Adrenal gland (tissue), 19 donors: ENCODE data around the gene STIM1. TPM values are rescaled to one million over a fixed set of nuclear protein-coding genes. Genes with fewer than 3 reads are reported as not detected.

Source experiments
- DNase-seq, 7 donors: peaks; one replicate each; pipeline ENCODE4 v3.0.0-alpha.2; 2019 to 2020
- H3K27ac ChIP-seq, 5 donors: fragments of 200-600 bp; sonication (generic) in 4 of 5; 1 replicate in 3 of 5; 2 replicates in 2 of 5; pipeline versions ENCODE4 v1.5.1 to v1.8.0; 2016 to 2020; ENCODE audit warnings: mild to moderate bottlenecking in 1 of 5
- H3K27me3 ChIP-seq: fragments of 200-600 bp; 2 replicates; pipeline ENCODE4 v1.8.0; 2021
- H3K36me3 ChIP-seq, 2 donors: fragments of 200-600 bp; replicated peaks in 1 of 2; 1 replicate in 1 of 2; 2 replicates in 1 of 2; pipeline versions ENCODE4 v1.5.1 to v1.8.0; 2018 to 2022
- H3K4me1 ChIP-seq, 2 donors: fragments of 200-600 bp; replicated peaks in 1 of 2; 1 replicate in 1 of 2; 2 replicates in 1 of 2; pipeline versions ENCODE4 v1.5.1 to v1.8.0; 2018 to 2021
- H3K4me3 ChIP-seq, 4 donors: fragments of 200-600 bp; sonication (generic) in 3 of 4; one replicate each; pipeline ENCODE4 v1.5.1; 2016 to 2018
- H3K9me3 ChIP-seq, 3 donors: fragments of 200-600 bp; sonication (generic) in 1 of 3; replicated peaks in 1 of 3; 1 replicate in 2 of 3; 2 replicates in 1 of 3; pipeline versions ENCODE4 v1.5.1 to v1.8.0; 2016 to 2021
- POLR2A ChIP-seq, 2 donors: fragments of 450-650 bp; IDR thresholded peaks; one replicate each; pipeline ENCODE4 v1.6.1; 2017; ENCODE audit warnings: antibody characterized with exemption in 2 of 2, mild to moderate bottlenecking in 2 of 2, moderate library complexity in 1 of 2
- WGBS, 4 donors: extraction: QIAGEN DNeasy Blood & Tissue Kit in 2 of 4; methylation state at CpG; one replicate each; pipeline versions ENCODE4 v1.1.5 to v1.1.7; 2013 to 2017; 5-methylcytosine and 5-hydroxymethylcytosine counted together
- intact Hi-C, 2 donors: fragments of 100-400 bp; cut with DNase I; formaldehyde crosslinking; loops; one replicate each; pipeline versions ENCODE4 v1.14.1 to v1.15.0; 2022 to 2023
- long read RNA-seq, 10 donors: library from polyadenylated mRNA in 3 of 10; unstranded in 2 of 10; stranded (forward) in 1 of 10; transcript quantifications; one replicate each; pipeline ENCODE4 v2.0.0 and lab custom pipeline, GENCODE V29; 2021 to 2026
- polyA plus RNA-seq, 3 donors: library from polyadenylated mRNA; stranded (reverse); fragments of 200-250 nt in 2 of 3; fragments of 350-450 nt in 1 of 3; fragmentation: Illumina TruSeq in 1 of 3; extraction: RNeasy Lipid Tissue Mini Kit (QIAGEN cat#74804) in 1 of 3; gene quantifications; one replicate each; pipeline ENCODE4 v1.2.3, GENCODE V29; 2013 to 2014
- total RNA-seq, 9 donors: library from RNA; depleted of rRNA in 4 of 9; stranded (reverse); fragments of >200 nt in 4 of 9; fragments of 120-200 nt in 1 of 9; fragmentation: NEBNext Ultra II Directional in 1 of 9; extraction: Animal tissue kit (Norgen Biotek cat#: 25700) in 1 of 9; gene quantifications; one replicate each; pipeline versions ENCODE4 v1.1.0 to v1.2.4, GENCODE V29; 2013 to 2023
- TF ChIP-seq, protein P1 (sequence below), 6 experiments: fragments of 450-650 bp in 4 of 6; fragments of 200-600 bp in 2 of 6; sonication (generic) in 1 of 6; IDR thresholded peaks; 1 replicate in 5 of 6; 2 replicates in 1 of 6; pipeline versions ENCODE4 v1.5.1 to v1.8.0; 2016 to 2021; ENCODE audit warnings: antibody characterized with exemption in 6 of 6, mild to moderate bottlenecking in 2 of 6, moderate library complexity in 1 of 6
- donor health status: healthy with polysubstance abuse.
- donor health status: Bipolar disorder and iron deficiency.
- donor health status: DM: yes; HTN: yes; CAD: no.
- donor health status: DM: no; HTN: no; CAD: no.
- donor health status: DM: no; HTN: no; CAD: no.
- donor health status: DM: yes; HTN: yes; CAD: no.

The STIM1 gene
- total RNA-seq (10 to 100 TPM in 8 of 9 donors, 1 to 10 TPM in 1; 7.8 to 44.1 (median 34.4) TPM), polyA plus RNA-seq (10 to 100 TPM; 13.4 to 23.0 (median 17.2) TPM)
- long read RNA-seq, donor 1, full-length matches to known transcripts = 5 of 5 reads
- long read RNA-seq, donor 1, partial matches to known transcripts = 0 of 5 reads
- long read RNA-seq, donor 1, other reads (novel, unspliced or antisense) = 0 of 5 reads
- long read RNA-seq, donor 2, full-length matches to known transcripts = 5 of 5 reads
- long read RNA-seq, donor 2, partial matches to known transcripts = 0 of 5 reads
- long read RNA-seq, donor 2, other reads (novel, unspliced or antisense) = 0 of 5 reads
- long read RNA-seq, donor 3, full-length matches to known transcripts = 5 of 5 reads
- long read RNA-seq, donor 3, partial matches to known transcripts = 0 of 5 reads
- long read RNA-seq, donor 3, other reads (novel, unspliced or antisense) = 0 of 5 reads
- long read RNA-seq, donor 4, full-length matches to known transcripts = 1 of 7 reads
- long read RNA-seq, donor 4, partial matches to known transcripts = 1 of 7 reads
- long read RNA-seq, donor 4, other reads (novel, unspliced or antisense) = 5 of 7 reads
- long read RNA-seq, donor 5, full-length matches to known transcripts = 30 of 55 reads
- long read RNA-seq, donor 5, partial matches to known transcripts = 8 of 55 reads
- long read RNA-seq, donor 5, other reads (novel, unspliced or antisense) = 17 of 55 reads
- long read RNA-seq, donor 6, full-length matches to known transcripts = 1 of 6 reads
- long read RNA-seq, donor 6, partial matches to known transcripts = 1 of 6 reads
- long read RNA-seq, donor 6, other reads (novel, unspliced or antisense) = 4 of 6 reads
- long read RNA-seq, donor 7 = 0 reads
- long read RNA-seq, donor 8, full-length matches to known transcripts = 1 of 1 reads
- long read RNA-seq, donor 8, partial matches to known transcripts = 0 of 1 reads
- long read RNA-seq, donor 8, other reads (novel, unspliced or antisense) = 0 of 1 reads
- long read RNA-seq, donor 9 = 0 reads
- long read RNA-seq, donor 10, partial matches to known transcripts = 0 of 1 reads
- long read RNA-seq, donor 10, other reads (novel, unspliced or antisense) = 0 of 1 reads

GRCh38 chr11:3854977-3855807 lies at the start of gene STIM1:
TSS of gene STIM1 (plus strand) at chr11:3855664. CDS start at chr11:3856271, 607 bp downstream.
- intact Hi-C loops = loop anchor here (5.0 kb wide), 1 partner anchor 217 kb away; no protein-coding TSS in a partner anchor
- no peaks in the 10 kb centered on the region for H3K9me3 ChIP-seq
- 0 to 1% (median 0%) methylated on average over 5 to 87 of the region's 87 CpGs for WGBS, 4 donors
- no peaks in the 10 kb centered on the region for H3K27me3 ChIP-seq
- peak within 1 kb of the TSS; percentile 83 to 98 (median 94) for H3K4me3 ChIP-seq
- peak within 1 kb of the TSS; percentile 92 to 100 (median 95) for H3K27ac ChIP-seq
- no peaks in the 10 kb centered on the region for H3K36me3 ChIP-seq
- peaks cover 30 to 51% of the 10 kb centered on the region in 2 donors for H3K4me1 ChIP-seq
- TF ChIP-seq POLR2A (IDR thresholded peaks at IDR 0.05) = peak; percentile 48 to 65
- TF ChIP-seq, protein P1, sequence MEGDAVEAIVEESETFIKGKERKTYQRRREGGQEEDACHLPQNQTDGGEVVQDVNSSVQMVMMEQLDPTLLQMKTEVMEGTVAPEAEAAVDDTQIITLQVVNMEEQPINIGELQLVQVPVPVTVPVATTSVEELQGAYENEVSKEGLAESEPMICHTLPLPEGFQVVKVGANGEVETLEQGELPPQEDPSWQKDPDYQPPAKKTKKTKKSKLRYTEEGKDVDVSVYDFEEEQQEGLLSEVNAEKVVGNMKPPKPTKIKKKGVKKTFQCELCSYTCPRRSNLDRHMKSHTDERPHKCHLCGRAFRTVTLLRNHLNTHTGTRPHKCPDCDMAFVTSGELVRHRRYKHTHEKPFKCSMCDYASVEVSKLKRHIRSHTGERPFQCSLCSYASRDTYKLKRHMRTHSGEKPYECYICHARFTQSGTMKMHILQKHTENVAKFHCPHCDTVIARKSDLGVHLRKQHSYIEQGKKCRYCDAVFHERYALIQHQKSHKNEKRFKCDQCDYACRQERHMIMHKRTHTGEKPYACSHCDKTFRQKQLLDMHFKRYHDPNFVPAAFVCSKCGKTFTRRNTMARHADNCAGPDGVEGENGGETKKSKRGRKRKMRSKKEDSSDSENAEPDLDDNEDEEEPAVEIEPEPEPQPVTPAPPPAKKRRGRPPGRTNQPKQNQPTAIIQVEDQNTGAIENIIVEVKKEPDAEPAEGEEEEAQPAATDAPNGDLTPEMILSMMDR (IDR thresholded peaks at IDR 0.05) = peak; percentile 96 to 99 (median 98)
- peak; percentile 92 to 97 (median 94) for DNase-seq

DNA sequence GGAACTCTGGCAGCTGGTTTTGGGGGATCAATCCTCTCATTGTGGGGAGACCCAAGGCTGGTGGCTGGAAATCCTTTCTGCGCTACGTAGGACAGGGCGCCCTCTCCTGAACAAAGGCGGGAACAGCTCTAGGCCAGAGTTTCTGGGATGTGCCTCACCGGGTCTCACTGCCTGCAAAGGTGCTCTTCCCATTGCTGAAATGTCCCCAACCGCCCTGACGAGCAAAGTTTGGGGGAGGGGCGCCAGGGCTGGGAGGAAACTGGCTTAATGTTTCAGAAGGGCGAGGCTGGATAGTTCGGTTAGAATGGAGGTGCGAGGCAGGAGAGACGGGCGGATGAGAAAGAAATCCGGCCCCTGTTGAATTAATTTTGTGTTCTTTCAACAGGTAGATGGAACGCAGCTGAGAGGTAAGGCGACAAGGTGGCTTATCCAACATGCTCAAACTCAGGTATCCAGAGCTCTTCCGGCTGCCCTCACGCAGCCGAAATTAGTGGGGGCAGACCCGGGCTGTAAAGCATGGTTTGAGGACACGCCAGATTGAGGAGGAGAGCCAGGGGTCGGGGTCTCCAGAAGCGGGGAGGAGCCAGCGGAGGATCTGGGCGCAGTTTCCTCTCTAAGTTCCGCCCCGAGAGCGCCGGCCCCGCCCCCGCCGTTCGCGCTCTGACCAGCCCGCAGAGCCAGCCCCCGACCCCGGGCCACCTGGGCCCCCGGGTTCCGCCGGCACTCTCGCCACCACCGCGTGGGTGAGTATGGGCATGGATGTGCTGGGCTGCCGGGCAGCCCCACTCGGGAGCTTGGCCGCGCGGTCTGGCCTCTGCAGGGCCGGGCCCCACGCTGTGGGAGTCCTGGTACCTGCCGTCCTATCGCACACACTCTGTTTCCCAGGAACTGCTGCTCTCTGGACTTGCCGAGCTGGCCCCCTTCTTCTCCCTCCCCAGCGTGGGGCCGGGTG lies 47.3 kb upstream of the STIM1 start, which contains the start of gene PGAP2:
Gene PGAP2, plus strand, starts transcription at position 652 of the 952 bp plus-strand sequence. CDS start 2,700 bp downstream, outside the sequence.
- WGBS, 4 donors = 0 to 3% (median 1%) methylated on average over 19 to 55 of the region's 55 CpGs
- Histone ChIP-seq H3K27me3 (no peaks in the 10 kb centered on the region), H3K4me3 (peak within 1 kb of the TSS in 3 of 4 donors; percentile 60 to 91 (median 64)), H3K9me3 (no peaks in the 10 kb centered on the region), H3K36me3 (no peaks in the 10 kb centered on the region), H3K4me1 (peaks cover 6 to 7% of the 10 kb centered on the region in 2 donors), H3K27ac (peak within 1 kb of the TSS in 1 of 5 donors; percentile 16)
- intact Hi-C loops = no loop called here
- peak; percentile 41 to 73 (median 60) for DNase-seq
- no peak for TF ChIP-seq POLR2A (IDR thresholded peaks at IDR 0.05)
- TF ChIP-seq, protein P1 (IDR thresholded peaks at IDR 0.05) = peak; percentile 31 to 61 (median 54)

DNA sequence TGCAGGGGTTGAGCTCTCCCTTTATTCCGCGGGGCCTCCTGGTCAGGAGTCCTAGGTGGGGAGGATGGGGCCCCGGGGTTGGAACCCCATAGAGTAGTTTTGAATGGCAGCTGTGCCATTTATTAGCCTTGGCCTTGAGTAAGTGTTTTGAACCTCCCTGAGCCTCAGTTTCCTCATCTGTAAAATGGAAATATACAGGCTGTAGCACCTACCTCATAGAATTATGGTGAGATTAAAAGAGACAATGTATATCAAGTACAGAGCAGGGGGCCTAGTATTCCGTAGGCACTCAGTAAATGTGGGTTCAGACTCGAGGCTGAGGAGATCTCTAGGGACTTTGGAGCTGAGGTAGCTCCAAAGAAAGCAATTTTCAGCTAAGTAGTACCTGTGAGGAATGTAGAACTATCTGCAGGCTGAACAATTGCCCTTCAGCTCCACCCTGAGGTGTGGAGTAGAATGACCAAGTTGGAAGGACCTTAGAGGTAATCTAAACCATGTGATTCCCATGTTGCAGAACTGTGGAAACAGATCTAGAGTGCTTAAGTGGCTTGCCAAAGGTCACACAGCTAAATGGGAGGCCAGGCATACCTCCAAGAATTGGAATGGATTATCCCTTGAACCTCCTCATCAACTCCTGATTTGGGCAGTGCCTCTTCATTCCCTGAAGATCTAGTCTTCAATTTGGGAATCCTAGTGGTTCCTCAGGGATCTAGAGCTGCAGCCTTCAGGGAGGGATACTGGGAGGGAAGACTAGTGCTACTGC lies 46.4 kb upstream of the STIM1 start:
- no peak overlapping the region for H3K27ac ChIP-seq

More for the DNA sequence above, 46.4 kb upstream of the STIM1 start:
- peak in 4 of 7 donors; percentile 34 to 55 (median 44) for DNase-seq
- Histone ChIP-seq H3K4me3 (peak overlapping the region in 2 of 4 donors; percentile 60 to 91), H3K9me3 (no peaks in the 10 kb centered on the region), H3K27me3 (no peaks in the 10 kb centered on the region), H3K36me3 (no peaks in the 10 kb centered on the region), H3K4me1 (peaks cover 6 to 7% of the 10 kb centered on the region in 2 donors)
- TF ChIP-seq POLR2A (IDR thresholded peaks at IDR 0.05) = no peak
- TF ChIP-seq, protein P1 (IDR thresholded peaks at IDR 0.05) = peak in 5 of 6 experiments; percentile 39 to 53 (median 41)
- WGBS, 4 donors = 30 to 62% (median 33%) methylated on average over 2 to 5 of the region's 5 CpGs
- intact Hi-C loops = no loop called here
